Spleen (tissue), 7 donors: ENCODE measurements around the gene TMCC3.

Source experiments
- POLR2AphosphoS5 ChIP-seq, 3 donors: sonication (generic); formaldehyde crosslinking; IDR thresholded peaks; one replicate each; pipeline ENCODE4 v1.5.1; 2017; ENCODE audit warnings: antibody characterized with exemption in 3 of 3
- TF ChIP-seq, protein P1 (sequence below), 11 experiments: fragments of 200-600 bp in 7 of 11; fragments of 450-650 bp in 4 of 11; sonication (generic) in 4 of 11; IDR thresholded peaks in 8 of 11; conservative IDR thresholded peaks in 3 of 11; 1 replicate in 7 of 11; 2 replicates in 4 of 11; pipeline versions ENCODE4 v1.4.0 to v1.8.0; 2016 to 2021; ENCODE audit warnings: antibody characterized with exemption in 11 of 11, inconsistent platforms in 4 of 11, mild to moderate bottlenecking in 1 of 11
- donor health status: DM: no; HTN: no; CAD: no; lungs with moderate emphysema.
- donor health status: DM: no; HTN: no; CAD: no.
- donor health status: DM: no; HTN: no; CAD: no.

DNA sequence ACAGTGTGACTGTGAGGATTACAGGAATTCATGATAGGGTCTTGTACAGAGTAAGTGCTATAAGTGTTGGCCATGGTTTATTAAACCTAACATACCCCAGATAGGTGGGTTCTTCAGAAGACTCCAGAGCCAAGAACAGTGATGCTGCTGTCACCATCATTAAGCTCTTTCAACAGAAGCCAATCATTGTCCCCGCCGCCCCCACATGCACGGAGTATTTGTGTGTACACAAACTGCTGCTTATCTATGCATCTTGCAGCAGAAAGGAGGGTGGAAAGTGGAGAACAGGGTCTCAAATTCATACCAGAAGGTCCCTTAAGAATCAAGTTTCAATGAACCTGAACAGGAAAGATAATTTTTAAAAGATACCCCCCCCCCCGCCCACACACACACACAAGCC is 51.2 kb downstream of the TMCC3 start:
- TF ChIP-seq, protein P1, sequence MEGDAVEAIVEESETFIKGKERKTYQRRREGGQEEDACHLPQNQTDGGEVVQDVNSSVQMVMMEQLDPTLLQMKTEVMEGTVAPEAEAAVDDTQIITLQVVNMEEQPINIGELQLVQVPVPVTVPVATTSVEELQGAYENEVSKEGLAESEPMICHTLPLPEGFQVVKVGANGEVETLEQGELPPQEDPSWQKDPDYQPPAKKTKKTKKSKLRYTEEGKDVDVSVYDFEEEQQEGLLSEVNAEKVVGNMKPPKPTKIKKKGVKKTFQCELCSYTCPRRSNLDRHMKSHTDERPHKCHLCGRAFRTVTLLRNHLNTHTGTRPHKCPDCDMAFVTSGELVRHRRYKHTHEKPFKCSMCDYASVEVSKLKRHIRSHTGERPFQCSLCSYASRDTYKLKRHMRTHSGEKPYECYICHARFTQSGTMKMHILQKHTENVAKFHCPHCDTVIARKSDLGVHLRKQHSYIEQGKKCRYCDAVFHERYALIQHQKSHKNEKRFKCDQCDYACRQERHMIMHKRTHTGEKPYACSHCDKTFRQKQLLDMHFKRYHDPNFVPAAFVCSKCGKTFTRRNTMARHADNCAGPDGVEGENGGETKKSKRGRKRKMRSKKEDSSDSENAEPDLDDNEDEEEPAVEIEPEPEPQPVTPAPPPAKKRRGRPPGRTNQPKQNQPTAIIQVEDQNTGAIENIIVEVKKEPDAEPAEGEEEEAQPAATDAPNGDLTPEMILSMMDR (IDR thresholded peaks at IDR 0.05 in 8 of 11, conservative IDR thresholded peaks at IDR 0.05 in 3 of 11), result no peak
- no peak for TF ChIP-seq POLR2AphosphoS5 (IDR thresholded peaks at IDR 0.05)
